H9 (cell line): ENCODE measurements around the gene EEF1G. TPM values are rescaled to one million over a fixed set of nuclear protein-coding genes. Genes with fewer than 3 reads are reported as not detected.
"Not testable (repeated sequence)": the region's sequence is repeated elsewhere in the genome, so short reads cannot be mapped to it uniquely, and the experiment has no call there.

Experiments
- DNase-seq: peaks from one replicate; pipeline ENCODE4 v3.0.0-alpha.2; 2017
- H2AFZ ChIP-seq: one replicate; pipeline ENCODE4 v1.6.1; 2013; ENCODE audit warnings: mild to moderate bottlenecking, low read length, control low read depth, moderate library complexity
- H2AK5ac ChIP-seq: 2 replicates; pipeline ENCODE4 v1.6.1; 2013; ENCODE audit warnings: low read length, control low read depth, mixed read lengths; ENCODE audit not compliant: insufficient read length
- H2BK120ac ChIP-seq: one replicate; pipeline ENCODE4 v1.6.1; 2013; ENCODE audit warnings: low read depth, mild to moderate bottlenecking, low read length, control low read depth, inconsistent platforms; ENCODE audit not compliant: poor library complexity, severe bottlenecking
- H2BK12ac ChIP-seq: 2 replicates; pipeline ENCODE4 v1.6.1; 2013; ENCODE audit warnings: low read length, control low read depth, mixed read lengths, low read depth; ENCODE audit not compliant: insufficient read length
- H2BK15ac ChIP-seq: 2 replicates; pipeline ENCODE4 v1.6.1; 2013; ENCODE audit warnings: low read depth, low read length, control low read depth
- H2BK20ac ChIP-seq: one replicate; pipeline ENCODE4 v1.6.1; 2013; ENCODE audit warnings: low read depth, mild to moderate bottlenecking, low read length, control low read depth, inconsistent platforms; ENCODE audit not compliant: poor library complexity, severe bottlenecking
- H2BK5ac ChIP-seq: 2 replicates; pipeline ENCODE4 v1.6.1; 2013; ENCODE audit warnings: low read length, control low read depth, mixed read lengths; ENCODE audit not compliant: insufficient read length
- H3K14ac ChIP-seq: 2 replicates; pipeline ENCODE4 v1.6.1; 2013; ENCODE audit warnings: low read length, control low read depth; ENCODE audit not compliant: insufficient read depth
- H3K18ac ChIP-seq: 2 replicates; pipeline ENCODE4 v1.6.1; 2013; ENCODE audit warnings: low read depth, mild to moderate bottlenecking, mixed read lengths, low read length, control low read depth; ENCODE audit not compliant: insufficient read length
- H3K23ac ChIP-seq: 2 replicates; pipeline ENCODE4 v1.6.1; 2013; ENCODE audit warnings: low read length, control low read depth, mixed read lengths, low read depth; ENCODE audit not compliant: insufficient read length
- H3K23me2 ChIP-seq: 2 replicates; pipeline ENCODE4 v1.6.1; 2013; ENCODE audit warnings: low read depth, mild to moderate bottlenecking, mixed read lengths, low read length, control low read depth; ENCODE audit not compliant: insufficient read length, poor library complexity, severe bottlenecking
- H3K27ac ChIP-seq: 2 replicates; pipeline ENCODE4 v1.5.1; 2013; ENCODE audit warnings: low read length, control low read depth, mixed read lengths, low read depth; ENCODE audit not compliant: insufficient read length
- H3K27me3 ChIP-seq: 2 replicates; pipeline ENCODE4 v1.6.1; 2013; ENCODE audit warnings: low read length, control low read depth, inconsistent platforms; ENCODE audit not compliant: insufficient read depth
- H3K4ac ChIP-seq: 2 replicates; pipeline ENCODE4 v1.6.1; 2013; ENCODE audit warnings: low read depth, mild to moderate bottlenecking, control low read depth, inconsistent platforms, low read length, moderate library complexity
- H3K4me1 ChIP-seq: 2 replicates; pipeline ENCODE4 v1.6.1; 2013; ENCODE audit warnings: low read length, control low read depth, inconsistent platforms; ENCODE audit not compliant: insufficient read depth
- H3K4me2 ChIP-seq: 2 replicates; pipeline ENCODE4 v1.6.1; 2013; ENCODE audit warnings: low read length, control low read depth, mixed read lengths; ENCODE audit not compliant: insufficient read length, insufficient read depth
- H3K56ac ChIP-seq: 2 replicates; pipeline ENCODE4 v1.6.1; 2013; ENCODE audit warnings: low read depth, mild to moderate bottlenecking, mixed read lengths, low read length, control low read depth; ENCODE audit not compliant: insufficient read length
- H3K79me1 ChIP-seq: 2 replicates; pipeline ENCODE4 v1.6.1; 2013; ENCODE audit warnings: low read depth, mild to moderate bottlenecking, moderate library complexity, low read length, control low read depth, inconsistent platforms; ENCODE audit not compliant: insufficient read depth, poor library complexity, severe bottlenecking
- H3K79me2 ChIP-seq: 2 replicates; pipeline ENCODE4 v1.6.1; 2013; ENCODE audit warnings: low read length, control low read depth, inconsistent platforms; ENCODE audit not compliant: insufficient read depth
- H3K9ac ChIP-seq: 2 replicates; pipeline ENCODE4 v1.6.1; 2013; ENCODE audit warnings: low read length, control low read depth, mixed read lengths; ENCODE audit not compliant: insufficient read length; ENCODE audit errors: extremely low read depth
- H3K9me3 ChIP-seq: one replicate; pipeline ENCODE4 v1.6.1; 2013; ENCODE audit warnings: low read depth, low read length, inconsistent platforms; ENCODE audit not compliant: control insufficient read depth
- H3T11ph ChIP-seq: one replicate; pipeline ENCODE4 v1.6.1; 2013; ENCODE audit warnings: mild to moderate bottlenecking, low read length, control low read depth, inconsistent platforms
- H4K20me1 ChIP-seq: one replicate; pipeline ENCODE4 v1.6.1; 2013; ENCODE audit not compliant: control insufficient read depth, insufficient read length, insufficient read depth
- H4K5ac ChIP-seq: 2 replicates; pipeline ENCODE4 v1.6.1; 2013; ENCODE audit warnings: low read depth, mild to moderate bottlenecking, mixed read lengths, low read length, control low read depth; ENCODE audit not compliant: insufficient read length
- H4K8ac ChIP-seq: replicated peaks from 2 replicates; pipeline ENCODE4 v1.6.1; 2013; ENCODE audit warnings: low read length, control low read depth, mixed read lengths, low read depth; ENCODE audit not compliant: insufficient read length
- H4K91ac ChIP-seq: 2 replicates; pipeline ENCODE4 v1.6.1; 2013; ENCODE audit warnings: low read depth, mild to moderate bottlenecking, moderate library complexity, mixed read lengths, low read length, control low read depth; ENCODE audit not compliant: insufficient read length
- H3K27ac Mint-ChIP-seq, 3 experiments: 2 replicates in 2 of 3; 3 replicates in 1 of 3; pipeline ENCODE4 v1.8.0; 2020 to 2021; ENCODE audit warnings: mixed read lengths in 3 of 3, mild to moderate bottlenecking in 1 of 3, moderate library complexity in 1 of 3
- H3K27me3 Mint-ChIP-seq: 2 replicates; pipeline ENCODE4 v1.8.0; 2021; ENCODE audit warnings: low read depth, mild to moderate bottlenecking, moderate library complexity, mixed read lengths
- H3K36me3 Mint-ChIP-seq, 3 experiments: 2 replicates in 2 of 3; 3 replicates in 1 of 3; pipeline ENCODE4 v1.8.0; 2020 to 2021; ENCODE audit warnings: low read depth in 3 of 3, mixed read lengths in 3 of 3; ENCODE audit not compliant: insufficient read depth in 1 of 3
- H3K4me1 Mint-ChIP-seq, 2 experiments: 2 replicates each; pipeline ENCODE4 v1.8.0; 2020; ENCODE audit warnings: mixed read lengths in 2 of 2
- H3K4me3 Mint-ChIP-seq, 2 experiments: 2 replicates in 1 of 2; 3 replicates in 1 of 2; pipeline ENCODE4 v1.8.0; 2020 to 2021; ENCODE audit warnings: mild to moderate bottlenecking in 2 of 2, mixed read lengths in 2 of 2, moderate library complexity in 1 of 2
- H3K9me3 Mint-ChIP-seq, 2 experiments: 2 replicates in 1 of 2; 3 replicates in 1 of 2; pipeline ENCODE4 v1.8.0; 2020; ENCODE audit warnings: mild to moderate bottlenecking in 2 of 2, mixed read lengths in 2 of 2, moderate library complexity in 1 of 2
- WGBS: extraction: QIAGEN DNeasy Blood & Tissue Kit; methylation state at CpG from one replicate; pipeline ENCODE4 v1.1.7; 2013; ENCODE audit warnings: missing lambda C conversion rate, low lambda C conversion rate, mixed read lengths; ENCODE audit not compliant: insufficient read length; ENCODE audit errors: extremely low coverage; 5-methylcytosine and 5-hydroxymethylcytosine counted together
- total RNA-seq: library from RNA; stranded (reverse); gene quantifications from 2 replicates; pipeline ENCODE4 v1.2.1, GENCODE V29; 2021
- TF ChIP-seq, protein P1 (sequence below): fragments of 200-600 bp; sonication (generic); conservative IDR thresholded peaks from 3 replicates; pipeline ENCODE4 v1.8.0; 2021; ENCODE audit warnings: antibody characterized with exemption, mild to moderate bottlenecking

EEF1G gene
- total RNA-seq, 1 experiment from 2014 or later = 1,790 TPM

- no CpG with 5 or more reads among the region's 18 CpGs for WGBS
- no peak overlapping the region for H4K8ac ChIP-seq
- H3K14ac ChIP-seq = no peak overlapping the region
- no peaks in the 10 kb centered on the region for H3K9me3 Mint-ChIP-seq
- no peak overlapping the region for H2AK5ac ChIP-seq
- H3K79me1 ChIP-seq = peaks cover 3% of the 10 kb centered on the region
- H4K5ac ChIP-seq = no peak overlapping the region
- no peaks in the 10 kb centered on the region for H3K9me3 ChIP-seq
- no peaks in the 10 kb centered on the region for H4K20me1 ChIP-seq
- H3K27ac ChIP-seq = no peak overlapping the region
- no peak overlapping the region for H3K4me2 ChIP-seq
- H3K36me3 Mint-ChIP-seq = peaks cover 6 to 46% (median 35%) of the 10 kb centered on the region in 3 experiments; a peak in 6 of 7 replicates
- H3K27ac Mint-ChIP-seq = no peak overlapping the region
- no peak overlapping the region for H3K9ac ChIP-seq
- H3K23me2 ChIP-seq = peaks cover 5% of the 10 kb centered on the region
- H2AFZ ChIP-seq = no peak overlapping the region
- no peak overlapping the region for H2BK15ac ChIP-seq
- H3K18ac ChIP-seq = no peak overlapping the region
- H3K23ac ChIP-seq = no peak overlapping the region
- H2BK20ac ChIP-seq = no peak overlapping the region
- H3K56ac ChIP-seq = no peak overlapping the region
- no peak for DNase-seq
- no peaks in the 10 kb centered on the region; the same call in 1 of the 2 replicates for H3K4me1 ChIP-seq
- H3K4me3 Mint-ChIP-seq = peak overlapping the region in 1 of 2 experiments; percentile 56; a peak in 1 of 5 replicates
- H2BK12ac ChIP-seq = no peak overlapping the region
- no peaks in the 10 kb centered on the region for H3K27me3 Mint-ChIP-seq
- H2BK5ac ChIP-seq = no peak overlapping the region
- H3K79me2 ChIP-seq = no peaks in the 10 kb centered on the region
- TF ChIP-seq, protein P1, sequence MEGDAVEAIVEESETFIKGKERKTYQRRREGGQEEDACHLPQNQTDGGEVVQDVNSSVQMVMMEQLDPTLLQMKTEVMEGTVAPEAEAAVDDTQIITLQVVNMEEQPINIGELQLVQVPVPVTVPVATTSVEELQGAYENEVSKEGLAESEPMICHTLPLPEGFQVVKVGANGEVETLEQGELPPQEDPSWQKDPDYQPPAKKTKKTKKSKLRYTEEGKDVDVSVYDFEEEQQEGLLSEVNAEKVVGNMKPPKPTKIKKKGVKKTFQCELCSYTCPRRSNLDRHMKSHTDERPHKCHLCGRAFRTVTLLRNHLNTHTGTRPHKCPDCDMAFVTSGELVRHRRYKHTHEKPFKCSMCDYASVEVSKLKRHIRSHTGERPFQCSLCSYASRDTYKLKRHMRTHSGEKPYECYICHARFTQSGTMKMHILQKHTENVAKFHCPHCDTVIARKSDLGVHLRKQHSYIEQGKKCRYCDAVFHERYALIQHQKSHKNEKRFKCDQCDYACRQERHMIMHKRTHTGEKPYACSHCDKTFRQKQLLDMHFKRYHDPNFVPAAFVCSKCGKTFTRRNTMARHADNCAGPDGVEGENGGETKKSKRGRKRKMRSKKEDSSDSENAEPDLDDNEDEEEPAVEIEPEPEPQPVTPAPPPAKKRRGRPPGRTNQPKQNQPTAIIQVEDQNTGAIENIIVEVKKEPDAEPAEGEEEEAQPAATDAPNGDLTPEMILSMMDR = peak; percentile 67
- no peak overlapping the region for H3K4ac ChIP-seq
- no peaks in the 10 kb centered on the region for H3K27me3 ChIP-seq
- H3K4me1 Mint-ChIP-seq = peaks cover 21 to 25% of the 10 kb centered on the region in 2 experiments
- H2BK120ac ChIP-seq = no peak overlapping the region
- H3T11ph ChIP-seq = no peak overlapping the region
- no peak overlapping the region for H4K91ac ChIP-seq
These were observed 15.4 kb upstream of the EEF1G start for GRCh38 chr11:62588966-62589637.

- peaks cover 5 to 54% (median 38%) of the 10 kb centered on the region in 3 experiments; a peak in 6 of 7 replicates for H3K36me3 Mint-ChIP-seq
- H4K91ac ChIP-seq, H3K9me3 Mint-ChIP-seq, H2BK12ac ChIP-seq, H3K18ac ChIP-seq, H3K9ac ChIP-seq, H4K5ac ChIP-seq, H4K20me1 ChIP-seq, H3K4ac ChIP-seq, H2AFZ ChIP-seq, H3K23me2 ChIP-seq, H3K56ac ChIP-seq, H2BK15ac ChIP-seq, H3K4me3 Mint-ChIP-seq, H3K4me1 ChIP-seq, H3T11ph ChIP-seq, H2BK120ac ChIP-seq, H3K27me3 ChIP-seq, H2BK20ac ChIP-seq, H4K8ac ChIP-seq, DNase-seq, H3K27ac ChIP-seq, H3K9me3 ChIP-seq, H3K4me1 Mint-ChIP-seq, H3K27ac Mint-ChIP-seq, H3K79me1 ChIP-seq, H3K14ac ChIP-seq, H3K23ac ChIP-seq, H3K79me2 ChIP-seq, H3K27me3 Mint-ChIP-seq, H2BK5ac ChIP-seq, H3K4me2 ChIP-seq, H2AK5ac ChIP-seq: not testable (repeated sequence)
- WGBS = no CpG with 5 or more reads among the region's 7 CpGs
These were observed 11.7 kb upstream of the EEF1G start for GRCh38 chr11:62585356-62585755.
